HG03469 (cell line): ENCODE results near the gene SLC1A2.

ENCODE experiments used
- ATAC-seq: cut with Tn5 transposase; IDR thresholded peaks from one replicate; pipeline ENCODE4 v1.9.1; 2021; ENCODE audit warnings: mild to moderate bottlenecking, moderate library complexity, moderate number of reproducible peaks; ENCODE audit not compliant: unreplicated experiment

Gene SLC1A2

DNA sequence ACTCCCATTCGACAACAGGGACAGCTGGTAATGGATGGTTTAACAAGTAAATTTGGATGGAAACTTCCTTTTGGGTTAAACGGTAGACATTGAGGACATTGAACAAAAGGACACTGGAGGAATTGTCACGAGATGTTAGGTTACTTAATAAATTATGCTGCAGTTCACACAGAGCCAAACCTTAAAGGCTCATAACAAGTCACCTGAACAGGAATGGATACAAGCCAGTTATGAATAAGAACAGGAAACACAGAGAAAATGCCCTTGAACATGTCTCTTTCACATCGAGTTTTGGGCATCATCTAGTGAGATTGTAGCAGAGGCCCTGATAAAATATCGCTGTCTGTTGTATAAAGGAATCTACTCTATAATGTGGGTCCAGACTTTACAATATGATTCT lies 214.7 kb downstream of the SLC1A2 start:
- ATAC-seq, result no peak
